GM10248 (cell line): ENCODE results near the gene GCFC2.

Experiments used
- CTCF ChIA-PET: fragments of 300-600 bp; sonication (Branson Sonifier 250); formaldehyde crosslinking; extraction: SDS; loops from one replicate; lab custom pipeline; 2021; ENCODE audit warnings: antibody characterized with exemption; lab: Yijun Ruan, JAX
- POLR2A ChIA-PET: fragments of 350-650 bp; sonication (Branson Sonifier 250); formaldehyde crosslinking; extraction: SDS; loops from one replicate; lab custom pipeline; 2020; ENCODE audit warnings: antibody characterized with exemption; lab: Yijun Ruan, JAX
- DNase-seq: peaks from one replicate; pipeline ENCODE4 v3.0.0; 2012; ENCODE audit errors: extremely low spot score
- TF ChIP-seq, protein P1 (sequence below): IDR thresholded peaks from 2 replicates; pipeline ENCODE4 v1.5.1; 2012; ENCODE audit warnings: mild to moderate bottlenecking, low read depth; ENCODE audit errors: extremely low read depth, missing control alignments, control extremely low read depth

Gene GCFC2

DNA sequence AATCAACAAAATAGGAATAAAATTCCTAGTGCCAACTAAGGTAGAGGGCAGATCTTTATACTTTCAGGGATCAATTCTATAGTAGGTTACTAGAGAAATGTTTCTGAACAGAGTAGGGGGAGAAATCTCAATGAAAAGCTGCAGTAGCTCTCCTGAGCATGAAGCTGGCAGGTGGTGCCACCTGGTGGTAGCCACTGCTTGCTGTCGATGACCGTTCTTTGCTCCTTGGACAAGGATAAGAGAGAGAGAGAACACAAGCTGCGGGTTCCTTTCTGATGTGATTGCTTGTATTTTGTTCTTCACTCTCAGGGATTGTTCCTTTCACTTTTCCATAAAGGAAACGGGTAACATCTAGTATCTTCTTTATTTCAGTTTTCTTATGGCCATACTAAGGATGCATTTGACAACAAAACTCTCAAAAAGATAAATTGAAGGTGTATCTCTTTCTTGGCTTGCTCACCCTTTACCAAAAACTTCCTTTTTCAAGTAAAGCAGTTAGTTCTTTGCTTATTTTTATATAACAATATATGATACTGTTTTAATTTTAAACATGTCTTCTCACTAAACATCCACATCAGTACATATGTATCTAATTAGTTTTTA, 82.7 kb downstream of the GCFC2 start:
- peak; percentile 68 for DNase-seq
- CTCF ChIA-PET, result interaction anchor here (0.6 to 2.8 kb wide), 31 partner anchors 9 to 937 kb away, joined by 3 to 24 read pairs (median 4); partner anchors contain the start of gene MRPL19
- POLR2A ChIA-PET, result no interaction called here
- TF ChIP-seq, protein P1, sequence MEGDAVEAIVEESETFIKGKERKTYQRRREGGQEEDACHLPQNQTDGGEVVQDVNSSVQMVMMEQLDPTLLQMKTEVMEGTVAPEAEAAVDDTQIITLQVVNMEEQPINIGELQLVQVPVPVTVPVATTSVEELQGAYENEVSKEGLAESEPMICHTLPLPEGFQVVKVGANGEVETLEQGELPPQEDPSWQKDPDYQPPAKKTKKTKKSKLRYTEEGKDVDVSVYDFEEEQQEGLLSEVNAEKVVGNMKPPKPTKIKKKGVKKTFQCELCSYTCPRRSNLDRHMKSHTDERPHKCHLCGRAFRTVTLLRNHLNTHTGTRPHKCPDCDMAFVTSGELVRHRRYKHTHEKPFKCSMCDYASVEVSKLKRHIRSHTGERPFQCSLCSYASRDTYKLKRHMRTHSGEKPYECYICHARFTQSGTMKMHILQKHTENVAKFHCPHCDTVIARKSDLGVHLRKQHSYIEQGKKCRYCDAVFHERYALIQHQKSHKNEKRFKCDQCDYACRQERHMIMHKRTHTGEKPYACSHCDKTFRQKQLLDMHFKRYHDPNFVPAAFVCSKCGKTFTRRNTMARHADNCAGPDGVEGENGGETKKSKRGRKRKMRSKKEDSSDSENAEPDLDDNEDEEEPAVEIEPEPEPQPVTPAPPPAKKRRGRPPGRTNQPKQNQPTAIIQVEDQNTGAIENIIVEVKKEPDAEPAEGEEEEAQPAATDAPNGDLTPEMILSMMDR, result peak; percentile 95

- no peak for DNase-seq
- TF ChIP-seq, protein P1, result no peak
- POLR2A ChIA-PET, result no interaction called here
- CTCF ChIA-PET, result interaction anchor here (0.9 to 1.5 kb wide), 3 partner anchors 10 to 571 kb away, joined by 3 to 4 read pairs (median 3); no protein-coding TSS in a partner anchor
Observed at GRCh38 chr2:75622929-75623328, 87.8 kb downstream of the GCFC2 start.

DNA sequence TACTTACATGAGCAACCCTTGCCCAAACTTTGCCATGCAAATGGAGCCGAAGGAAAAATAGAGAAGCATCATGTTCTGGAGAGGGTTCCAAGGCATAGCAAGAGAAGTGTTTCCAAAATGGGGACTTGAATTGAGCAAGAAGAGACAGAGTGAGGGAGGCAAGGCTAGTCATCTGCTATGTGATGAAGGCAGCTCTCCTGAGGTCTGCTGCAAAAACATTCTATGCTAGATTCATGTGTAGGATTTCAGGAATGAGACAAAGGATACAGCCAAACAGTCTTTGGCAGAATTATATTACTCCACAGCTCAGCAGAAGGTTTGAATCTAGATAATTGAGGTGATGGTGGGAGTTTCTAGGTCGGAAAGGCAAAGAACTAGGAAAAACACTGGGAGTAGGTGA, 88.2 kb downstream of the GCFC2 start:
- POLR2A ChIA-PET, result no interaction called here

DNA sequence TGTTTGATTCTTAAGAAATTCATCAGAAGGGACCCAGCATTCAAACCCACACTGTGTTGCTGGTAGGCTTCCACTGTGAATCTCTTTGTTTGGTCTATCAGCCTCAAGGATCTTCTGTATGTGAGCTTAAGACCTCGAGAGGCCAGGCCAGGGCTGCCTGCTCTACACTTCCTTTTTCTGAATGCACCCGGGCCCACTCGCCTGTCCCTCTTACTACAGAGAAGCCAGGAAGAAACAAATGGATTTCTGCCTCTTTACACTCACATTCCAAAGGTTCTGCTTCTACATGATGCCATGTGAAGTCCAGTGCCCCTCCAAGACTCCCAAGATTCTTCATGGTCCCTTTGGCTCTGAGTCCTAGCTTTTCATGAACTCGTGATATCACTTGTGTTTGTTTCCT, 89.5 kb downstream of the GCFC2 start:
- CTCF ChIA-PET, result interaction anchor here (1.1 to 2.1 kb wide), 4 partner anchors 9 to 20 kb away, joined by 4 to 8 read pairs (median 6); no protein-coding TSS in a partner anchor
- POLR2A ChIA-PET, result no interaction called here
- DNase-seq, result no peak
- TF ChIP-seq, protein P1, result no peak

More for the DNA sequence above, 88.2 kb downstream of the GCFC2 start:
- DNase-seq, result no peak
- CTCF ChIA-PET, result interaction anchor here (0.9 to 2.1 kb wide), 4 partner anchors 10 to 570 kb away, joined by 3 to 7 read pairs (median 4); no protein-coding TSS in a partner anchor
- TF ChIP-seq, protein P1, result no peak

DNA sequence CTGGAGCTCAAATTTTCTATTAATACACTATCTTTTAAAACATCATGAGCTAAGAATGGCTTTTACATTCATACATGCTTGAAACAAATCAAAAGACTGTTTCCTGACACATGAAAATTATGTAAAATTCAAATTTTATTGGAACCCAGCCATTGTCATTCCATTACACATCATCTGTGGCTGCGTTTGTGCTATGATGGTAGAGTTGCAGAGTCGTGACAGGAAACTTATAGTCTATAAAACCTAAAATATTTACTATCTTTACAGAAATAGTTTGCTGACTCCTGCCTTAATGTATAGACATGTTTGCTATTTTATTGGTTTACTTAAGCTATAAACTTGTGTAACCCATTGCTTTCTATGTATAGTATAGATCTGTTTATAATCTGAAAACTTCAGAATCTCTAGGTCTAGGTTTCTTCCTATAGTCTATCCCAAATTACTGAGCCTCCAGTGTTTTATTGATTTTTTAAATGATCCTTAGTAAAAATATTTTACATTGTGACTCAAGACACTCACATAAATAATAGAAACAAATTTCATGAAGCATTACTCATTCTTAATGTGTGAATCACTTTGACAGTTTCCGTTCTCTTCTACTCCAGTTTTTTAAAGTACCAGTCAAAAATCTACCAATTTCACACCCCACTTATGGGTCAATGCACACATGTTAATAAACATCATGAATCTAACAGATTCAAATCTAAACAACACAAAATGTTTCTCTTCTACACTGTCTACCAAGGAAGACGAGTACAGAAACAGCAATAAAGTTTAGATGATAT, 90.6 kb downstream of the GCFC2 start:
- TF ChIP-seq, protein P1, result no peak
- ChIA-PET CTCF (interaction anchor here (0.7 to 2.6 kb wide), 7 partner anchors 8 to 463 kb away, joined by 3 to 25 read pairs (median 4); no protein-coding TSS in a partner anchor), POLR2A (no interaction called here)
- DNase-seq, result no peak

DNA sequence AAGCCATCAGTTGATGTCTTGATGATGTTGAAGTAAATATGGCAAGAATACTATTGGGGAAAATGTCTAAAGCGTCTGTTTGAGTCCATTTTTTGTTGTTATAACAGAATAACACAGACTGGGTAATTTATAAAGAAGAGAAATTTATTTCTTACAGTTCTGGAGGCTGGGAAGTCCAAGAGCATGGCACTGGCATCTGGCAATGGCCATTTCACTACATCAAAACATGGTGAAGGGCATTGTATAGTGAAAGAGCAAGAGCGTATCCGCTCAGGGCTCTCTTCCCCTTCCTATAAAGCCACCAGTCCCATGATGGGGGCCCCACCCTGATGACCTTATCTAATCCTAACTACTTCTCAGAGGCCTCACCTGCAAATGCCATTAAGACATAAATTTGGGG, 93.8 kb downstream of the GCFC2 start:
- CTCF ChIA-PET, result interaction anchor here (0.6 kb wide), 1 partner anchor 11 kb away, joined by 3 read pairs; no protein-coding TSS in a partner anchor
- TF ChIP-seq, protein P1, result no peak
- POLR2A ChIA-PET, result no interaction called here
- no peak for DNase-seq
